Measurements from ENCODE around the gene MDM2.

Gene MDM2

GRCh38 chr12:68807576-68808387 lies at the start of gene MDM2:
MDM2 (plus strand) TSS chr12:68808177; CDS start chr12:68808478, 301 bp downstream.
- peak within 1 kb of the TSS; percentile 98 for H3K9ac ChIP-seq (ENCODE audit: insufficient read length)
- no peaks in the 10 kb centered on the region for H3K9me3 ChIP-seq (ENCODE audit: low read depth, low read length)
- peak within 1 kb of the TSS; percentile 70 for H3K27ac ChIP-seq
- DNase-seq (ENCODE audit: low read depth, low spot score): no peak
- peaks cover 32% of the 10 kb centered on the region for H3K36me3 ChIP-seq (ENCODE audit: insufficient read depth, low read length)
- TF ChIP-seq POLR2AphosphoS5 (IDR thresholded peaks at IDR 0.05; ENCODE audit: borderline replicate concordance, low read depth, low read length) (peak; percentile 91), EZH2 (IDR thresholded peaks at IDR 0.05) (no peak), FOXP2 (optimal IDR thresholded peaks at IDR 0.05; ENCODE audit: control extremely low read depth, extremely low read length, insufficient read depth) (peak; percentile 62)
- peak within 1 kb of the TSS; percentile 96 for H3K4me3 ChIP-seq

DNA sequence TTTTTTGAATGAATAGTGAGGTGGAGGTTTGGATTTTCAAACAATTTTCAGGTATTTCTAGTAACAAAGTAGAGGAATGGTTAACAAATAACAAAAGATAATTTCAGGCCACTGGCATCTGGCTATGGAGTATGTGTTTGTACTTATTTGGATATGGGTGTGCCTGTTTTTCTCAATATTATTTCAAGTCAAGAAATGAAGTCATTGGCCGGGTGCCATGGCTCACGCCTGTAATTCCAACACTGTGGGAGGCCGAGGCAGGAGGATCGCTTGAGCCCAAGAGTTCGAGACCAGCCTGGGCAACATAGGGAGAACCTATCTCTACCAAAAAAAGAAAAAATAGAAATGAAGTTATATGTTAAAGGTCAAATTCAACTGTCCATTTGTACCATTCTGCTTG lies 48.1 kb upstream of the MDM2 start:
- no peak for TF ChIP-seq FOXP2 (optimal IDR thresholded peaks at IDR 0.05; ENCODE audit: control extremely low read depth, extremely low read length, insufficient read depth)
- TF ChIP-seq POLR2AphosphoS5 (IDR thresholded peaks at IDR 0.05; ENCODE audit: borderline replicate concordance, low read depth, low read length): no peak
- no peak for TF ChIP-seq EZH2 (IDR thresholded peaks at IDR 0.05)
- Histone ChIP-seq H3K9ac (ENCODE audit: insufficient read length) (no peak overlapping the region), H3K36me3 (ENCODE audit: insufficient read depth, low read length) (peaks cover 14% of the 10 kb centered on the region), H3K4me3 (no peak overlapping the region), H3K27ac (no peak overlapping the region), H3K9me3 (ENCODE audit: low read depth, low read length) (no peaks in the 10 kb centered on the region)
- DNase-seq (ENCODE audit: low read depth, low spot score): no peak

DNA sequence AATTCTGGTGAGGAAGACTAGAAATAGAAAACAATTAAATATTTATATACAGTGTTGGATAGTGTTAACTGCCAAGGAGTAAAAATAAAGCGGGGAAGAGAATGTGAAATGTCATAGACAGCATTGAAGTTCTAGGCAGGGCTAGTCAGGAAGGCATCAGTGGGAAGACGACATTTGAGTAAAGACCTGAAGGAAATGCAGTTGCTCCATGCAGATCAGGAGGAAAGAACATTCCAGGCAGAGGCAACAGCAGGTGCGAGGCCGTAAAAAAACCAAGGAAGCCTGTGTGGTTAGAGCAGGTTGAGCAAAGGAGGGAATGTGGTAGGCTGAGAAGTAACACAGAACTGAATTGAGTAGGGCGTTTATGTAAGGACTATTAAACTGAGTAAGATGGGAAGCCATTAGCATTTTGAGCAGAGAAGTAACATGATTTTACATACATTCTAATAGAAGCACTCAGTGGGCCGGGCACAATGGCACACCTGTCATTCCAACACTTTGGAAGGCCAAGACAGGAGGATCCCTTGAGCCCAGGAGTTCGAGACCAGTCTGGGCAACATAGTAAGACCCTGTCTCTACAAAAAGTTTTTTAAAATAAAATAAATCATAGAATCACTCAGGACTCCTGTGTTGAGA lies 47.1 kb upstream of the MDM2 start:
- H3K36me3 ChIP-seq (ENCODE audit: insufficient read depth, low read length): peaks cover 8% of the 10 kb centered on the region; the same call in 1 of the 2 replicates
- TF ChIP-seq POLR2AphosphoS5 (IDR thresholded peaks at IDR 0.05; ENCODE audit: borderline replicate concordance, low read depth, low read length) (no peak), EZH2 (IDR thresholded peaks at IDR 0.05) (no peak), FOXP2 (optimal IDR thresholded peaks at IDR 0.05; ENCODE audit: control extremely low read depth, extremely low read length, insufficient read depth) (no peak)
- H3K4me3 ChIP-seq: no peak overlapping the region
- H3K27ac ChIP-seq: no peak overlapping the region
- H3K9ac ChIP-seq (ENCODE audit: insufficient read length): no peak overlapping the region
- DNase-seq (ENCODE audit: low read depth, low spot score): no peak
- no peaks in the 10 kb centered on the region for H3K9me3 ChIP-seq (ENCODE audit: low read depth, low read length)

DNA sequence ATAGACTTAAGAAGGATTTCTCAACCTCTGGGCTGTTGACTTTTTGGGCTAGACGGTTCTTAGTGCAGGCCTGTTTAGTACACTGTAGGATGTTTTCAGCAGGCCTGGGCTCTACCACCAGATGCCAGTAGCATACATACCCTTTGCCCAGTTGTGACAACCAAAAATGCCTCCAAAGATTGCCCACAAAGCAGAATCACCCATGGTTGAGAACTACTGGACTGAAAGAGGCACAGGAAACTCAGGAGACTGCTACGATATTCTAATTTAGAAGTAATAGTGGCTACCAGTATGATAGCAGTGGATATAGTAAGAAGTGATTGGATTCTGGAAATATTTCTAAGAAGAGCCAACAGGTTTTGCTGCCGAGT lies 46.5 kb upstream of the MDM2 start:
- DNase-seq (ENCODE audit: low read depth, low spot score): no peak
- Histone ChIP-seq H3K4me3 (no peak overlapping the region), H3K9ac (ENCODE audit: insufficient read length) (no peak overlapping the region), H3K27ac (no peak overlapping the region), H3K9me3 (ENCODE audit: low read depth, low read length) (no peaks in the 10 kb centered on the region), H3K36me3 (ENCODE audit: insufficient read depth, low read length) (peaks cover 8% of the 10 kb centered on the region; the same call in 1 of the 2 replicates)
- TF ChIP-seq EZH2 (IDR thresholded peaks at IDR 0.05) (no peak), POLR2AphosphoS5 (IDR thresholded peaks at IDR 0.05; ENCODE audit: borderline replicate concordance, low read depth, low read length) (no peak), FOXP2 (optimal IDR thresholded peaks at IDR 0.05; ENCODE audit: control extremely low read depth, extremely low read length, insufficient read depth) (no peak)

DNA sequence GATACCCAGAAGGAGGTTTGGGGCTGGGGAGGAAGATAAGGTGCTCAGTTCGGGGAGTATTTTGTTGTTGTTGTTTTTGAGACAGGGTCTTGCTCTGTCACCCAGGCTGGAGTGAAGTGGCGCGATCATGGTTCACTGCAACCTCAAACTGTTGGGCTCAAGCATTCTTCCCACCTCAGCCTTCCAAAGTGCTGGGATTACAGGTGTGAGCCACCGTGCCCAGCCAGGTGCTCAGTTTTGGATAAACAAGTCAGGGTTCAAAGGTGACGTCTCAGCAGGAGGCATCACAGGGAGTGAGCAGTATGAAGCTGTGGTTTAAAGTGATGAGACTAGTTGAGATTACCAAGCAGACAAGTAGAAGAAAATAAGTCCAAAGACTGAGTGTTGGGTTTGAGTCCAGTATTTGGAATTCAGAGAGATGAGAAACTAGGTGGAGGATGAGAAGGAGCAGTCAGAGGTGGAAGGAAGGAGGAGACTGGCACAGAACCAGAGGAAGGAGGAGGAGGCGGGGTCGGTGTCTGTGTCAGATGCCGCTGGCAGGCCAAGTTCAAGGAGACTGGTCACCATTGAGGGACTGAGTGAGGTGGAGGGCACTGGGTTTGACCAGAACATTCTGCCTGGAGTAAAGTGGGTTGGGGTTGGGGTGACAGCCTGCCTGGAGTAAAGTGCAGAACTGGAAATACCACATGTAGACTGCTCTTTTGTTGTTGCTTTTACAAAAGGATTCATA lies 45.9 kb upstream of the MDM2 start:
- Histone ChIP-seq H3K9ac (ENCODE audit: insufficient read length) (no peak overlapping the region), H3K4me3 (no peak overlapping the region), H3K36me3 (ENCODE audit: insufficient read depth, low read length) (peaks cover 8% of the 10 kb centered on the region; the same call in 1 of the 2 replicates), H3K27ac (no peak overlapping the region), H3K9me3 (ENCODE audit: low read depth, low read length) (no peaks in the 10 kb centered on the region)
- TF ChIP-seq POLR2AphosphoS5 (IDR thresholded peaks at IDR 0.05; ENCODE audit: borderline replicate concordance, low read depth, low read length) (no peak), FOXP2 (optimal IDR thresholded peaks at IDR 0.05; ENCODE audit: control extremely low read depth, extremely low read length, insufficient read depth) (no peak), EZH2 (IDR thresholded peaks at IDR 0.05) (no peak)
- DNase-seq (ENCODE audit: low read depth, low spot score): no peak

DNA sequence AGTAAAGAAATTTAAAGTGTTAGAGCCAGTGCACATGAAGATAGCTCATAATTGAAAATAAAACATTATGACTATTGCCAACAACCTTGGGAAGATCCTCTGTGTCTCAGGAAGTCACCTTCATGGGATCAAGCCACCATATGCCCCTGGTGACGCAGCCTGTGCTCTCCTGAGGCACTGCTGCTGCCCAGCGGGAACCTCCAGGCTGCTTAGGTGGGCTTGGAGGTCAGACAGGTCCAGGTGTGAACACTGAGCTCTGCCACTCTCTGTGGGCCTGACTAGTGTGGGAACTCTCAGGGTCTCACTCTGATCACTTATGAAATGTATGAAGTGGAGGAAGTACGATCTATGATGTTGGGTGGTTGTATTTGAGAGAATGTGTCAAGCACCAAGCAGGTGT lies 45.3 kb upstream of the MDM2 start:
- Histone ChIP-seq H3K9me3 (ENCODE audit: low read depth, low read length) (no peaks in the 10 kb centered on the region), H3K9ac (ENCODE audit: insufficient read length) (no peak overlapping the region), H3K4me3 (no peak overlapping the region), H3K27ac (no peak overlapping the region), H3K36me3 (ENCODE audit: insufficient read depth, low read length) (peaks cover 8% of the 10 kb centered on the region; the same call in 1 of the 2 replicates)
- TF ChIP-seq EZH2 (IDR thresholded peaks at IDR 0.05) (no peak), FOXP2 (optimal IDR thresholded peaks at IDR 0.05; ENCODE audit: control extremely low read depth, extremely low read length, insufficient read depth) (no peak), POLR2AphosphoS5 (IDR thresholded peaks at IDR 0.05; ENCODE audit: borderline replicate concordance, low read depth, low read length) (no peak)
- no peak for DNase-seq (ENCODE audit: low read depth, low spot score)

DNA sequence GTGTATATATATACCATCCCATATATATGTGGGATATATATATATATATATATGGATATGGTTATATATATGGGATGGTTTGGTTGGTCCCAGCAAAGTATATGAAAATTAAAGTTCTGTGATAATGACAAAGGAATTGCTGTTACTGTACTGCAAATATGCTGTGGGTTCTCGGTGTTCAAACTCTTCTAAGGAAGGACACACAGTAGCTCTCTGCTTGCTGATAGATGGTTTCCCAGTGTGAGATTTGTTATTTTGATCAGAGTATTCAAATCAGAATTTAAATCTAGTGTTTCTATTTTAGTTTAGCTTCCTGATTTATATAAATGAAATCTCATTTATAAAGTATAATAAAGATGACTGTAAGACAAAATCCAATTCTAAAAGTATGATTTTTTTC lies 42.3 kb upstream of the MDM2 start:
- Histone ChIP-seq H3K4me3 (no peak overlapping the region), H3K27ac (no peak overlapping the region), H3K9ac (ENCODE audit: insufficient read length) (no peak overlapping the region), H3K9me3 (ENCODE audit: low read depth, low read length) (no peaks in the 10 kb centered on the region), H3K36me3 (ENCODE audit: insufficient read depth, low read length) (no peaks in the 10 kb centered on the region; the same call in 1 of the 2 replicates)
- TF ChIP-seq EZH2 (IDR thresholded peaks at IDR 0.05) (no peak), POLR2AphosphoS5 (IDR thresholded peaks at IDR 0.05; ENCODE audit: borderline replicate concordance, low read depth, low read length) (no peak), FOXP2 (optimal IDR thresholded peaks at IDR 0.05; ENCODE audit: control extremely low read depth, extremely low read length, insufficient read depth) (no peak)
- no peak for DNase-seq (ENCODE audit: low read depth, low spot score)

DNA sequence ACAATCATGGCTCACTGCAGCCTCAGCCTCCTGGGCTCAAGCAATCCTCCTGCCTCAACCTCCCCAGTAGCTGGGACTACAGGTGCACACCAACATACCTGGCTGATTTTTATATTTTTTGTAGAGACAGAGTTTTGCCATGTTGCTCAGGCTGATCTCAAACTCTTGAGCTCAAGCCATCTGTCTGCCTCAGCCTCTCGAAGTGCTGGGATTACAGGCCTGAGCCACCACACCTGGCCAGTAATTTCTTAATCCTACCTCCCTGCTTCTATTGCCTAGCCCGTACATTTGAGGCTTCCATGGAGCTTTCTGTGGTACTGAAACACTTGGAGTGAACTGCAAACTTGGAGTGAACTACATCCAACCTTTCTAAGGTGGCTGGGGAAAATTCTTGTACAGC lies 41.3 kb upstream of the MDM2 start:
- Histone ChIP-seq H3K27ac (no peak overlapping the region), H3K36me3 (ENCODE audit: insufficient read depth, low read length) (no peaks in the 10 kb centered on the region; the same call in 1 of the 2 replicates), H3K4me3 (no peak overlapping the region), H3K9ac (ENCODE audit: insufficient read length) (no peak overlapping the region), H3K9me3 (ENCODE audit: low read depth, low read length) (no peaks in the 10 kb centered on the region)
- TF ChIP-seq POLR2AphosphoS5 (IDR thresholded peaks at IDR 0.05; ENCODE audit: borderline replicate concordance, low read depth, low read length): no peak
- TF ChIP-seq EZH2 (IDR thresholded peaks at IDR 0.05): no peak
- no peak for TF ChIP-seq FOXP2 (optimal IDR thresholded peaks at IDR 0.05; ENCODE audit: control extremely low read depth, extremely low read length, insufficient read depth)
- DNase-seq (ENCODE audit: low read depth, low spot score): no peak
